GM13977 (cell line): ENCODE data around the gene AKAP6.

Experiments used
- DNase-seq: peaks from one replicate; pipeline ENCODE4 v3.0.0; 2012; ENCODE audit warnings: low spot score
- CTCF ChIP-seq: IDR thresholded peaks from 2 replicates; pipeline ENCODE4 v1.5.1; 2012; ENCODE audit warnings: mild to moderate bottlenecking, control low read depth; ENCODE audit not compliant: insufficient read depth; ENCODE audit errors: extremely low read depth, missing control alignments
- in situ Hi-C: fragments of 300-500 bp; cut with MboI; formaldehyde crosslinking; loops from one replicate; pipeline ENCODE4 v1.12.0; 2022; ENCODE audit warnings: low sequenced_read_pairs, low pct_unique_long_range_greater_than_20kb, mixed read lengths, inconsistent platforms; ENCODE audit not compliant: unreplicated experiment

Gene AKAP6

DNA sequence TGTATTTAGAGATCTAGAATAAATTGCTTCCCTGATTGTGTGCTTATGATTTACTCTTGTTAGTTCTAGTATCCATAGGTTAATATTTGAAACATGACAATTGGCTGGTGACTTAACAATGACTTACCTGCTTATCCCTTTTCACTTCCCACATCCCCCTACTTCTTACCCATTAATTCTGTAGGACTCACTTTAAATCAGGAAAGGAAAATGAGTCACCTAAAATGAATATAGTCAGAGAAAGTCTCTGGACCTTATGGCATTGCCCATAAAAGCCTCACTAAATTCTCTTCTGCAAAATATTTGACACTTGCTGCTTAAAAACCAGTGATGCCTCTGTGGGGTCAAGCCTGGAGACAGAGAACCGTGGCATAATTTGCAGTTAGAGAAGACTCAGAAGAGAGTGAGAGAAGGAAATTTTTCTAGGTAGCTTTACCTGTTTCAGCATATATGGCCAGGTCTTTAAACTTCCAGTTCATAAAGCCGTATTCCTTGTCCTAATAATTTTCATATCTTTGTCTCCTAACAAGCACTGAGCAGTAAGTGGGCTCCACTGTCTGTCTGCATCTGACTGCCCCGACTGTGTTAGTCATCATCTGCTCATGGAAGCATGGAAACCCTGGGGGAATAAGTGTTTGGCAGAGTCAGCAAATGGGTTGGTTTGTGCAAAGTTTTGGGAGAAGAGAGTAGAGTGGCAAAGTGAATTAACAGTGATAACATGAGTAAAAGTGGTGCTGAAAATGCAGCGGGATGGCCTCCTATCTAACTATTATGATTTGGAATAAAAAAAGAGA, 294.4 kb downstream of the AKAP6 start:
- no peak for DNase-seq
- in situ Hi-C loops = no loop called here
- TF ChIP-seq CTCF = no peak

GRCh38 chr14:32625211-32625610, 296.1 kb downstream of the AKAP6 start:
- TF ChIP-seq CTCF = no peak
- in situ Hi-C loops = no loop called here

GRCh38 chr14:32627545-32628298, 298.6 kb downstream of the AKAP6 start:
- in situ Hi-C loops = no loop called here
- no peak for DNase-seq
- no peak for TF ChIP-seq CTCF

More at GRCh38 chr14:32625211-32625610, 296.1 kb downstream of the AKAP6 start:
- DNase-seq = no peak

DNA sequence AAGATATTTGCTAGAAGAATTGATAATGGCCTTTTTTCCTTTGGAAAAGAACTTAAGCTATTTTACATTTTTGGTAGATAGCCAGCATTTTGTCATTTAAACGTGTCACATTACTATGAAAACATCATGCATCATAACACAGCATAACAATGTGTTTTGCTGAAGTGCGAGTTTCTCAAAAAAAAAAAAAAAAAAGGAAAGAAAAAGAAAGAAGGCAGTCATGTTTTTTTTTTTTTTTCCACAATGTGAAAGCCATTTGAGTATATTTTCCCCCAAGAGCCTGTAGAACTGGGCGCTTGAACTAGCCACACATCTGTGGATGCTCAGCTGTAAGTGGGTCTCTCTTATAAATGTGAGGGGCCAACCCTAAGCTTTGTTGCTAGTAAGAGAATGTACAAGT, 300.1 kb downstream of the AKAP6 start:
- no peak for DNase-seq
- no peak for TF ChIP-seq CTCF
- in situ Hi-C loops = no loop called here

GRCh38 chr14:32630701-32631100, 301.6 kb downstream of the AKAP6 start:
- no peak for TF ChIP-seq CTCF
- in situ Hi-C loops = no loop called here

GRCh38 chr14:32633224-32633859, 304.2 kb downstream of the AKAP6 start:
- TF ChIP-seq CTCF = no peak
- in situ Hi-C loops = no loop called here
- no peak for DNase-seq

More at GRCh38 chr14:32630701-32631100, 301.6 kb downstream of the AKAP6 start:
- no peak for DNase-seq
